ENCODE data around the gene ADAMTSL4. TPM values are rescaled to one million over a fixed set of nuclear protein-coding genes. Genes with fewer than 3 reads are reported as not detected.

The ADAMTSL4 gene
- total and polyA plus RNA-seq, 9 of the 15 experiments (the other 6 are each of a cell fraction or from before 2014, with no cell fraction given) = 12.7 to 212 (median 35.6) TPM

DNA sequence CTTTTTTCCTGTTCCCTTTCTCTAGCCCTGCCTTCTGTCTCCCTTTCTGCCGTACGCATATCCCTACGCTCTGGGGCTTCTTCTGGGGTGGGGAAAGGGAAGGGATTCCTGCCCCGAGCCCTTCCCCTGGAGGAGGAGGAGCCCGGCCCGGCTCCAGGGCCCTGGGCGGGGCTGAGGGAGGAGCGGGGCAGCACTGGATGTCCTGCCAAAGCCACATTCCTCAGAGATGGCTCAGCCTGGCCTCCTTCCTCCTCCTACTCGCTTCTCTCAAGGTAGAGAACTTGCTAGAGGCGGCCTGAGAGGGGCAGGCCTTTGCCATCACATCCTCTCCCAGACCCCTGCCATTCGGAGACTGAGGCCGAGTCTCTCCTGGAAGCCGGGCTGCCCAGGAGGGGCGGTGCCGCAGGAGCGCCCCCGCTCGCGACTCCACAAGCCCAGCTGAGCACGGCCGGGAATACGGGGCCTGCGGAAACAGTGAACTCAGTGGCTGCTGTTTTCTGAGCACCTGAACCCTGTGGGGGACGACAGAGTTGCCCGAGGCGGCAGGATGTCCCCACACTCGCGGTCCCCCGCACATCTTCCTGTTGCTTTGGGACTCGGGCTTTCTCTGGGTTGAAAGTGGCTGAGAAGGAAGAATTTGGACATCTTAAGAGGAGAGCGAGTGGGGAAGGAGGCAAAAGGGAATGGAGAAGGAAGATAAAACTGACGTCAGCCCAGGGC, 12.2 kb downstream of the ADAMTSL4 start (continued):
- no peak for TF ChIP-seq HNRNPLL (IDR thresholded peaks at IDR 0.05; ENCODE audit: low read depth, low read length, poor library complexity, severe bottlenecking)
- TF ChIP-seq SMARCC2 (IDR thresholded peaks at IDR 0.05; ENCODE audit: low read depth) = no peak
- TF ChIP-seq NELFE (IDR thresholded peaks at IDR 0.05; ENCODE audit: insufficient read depth, insufficient read length) = no peak
- TF ChIP-seq NFE2L1 (tag; IDR thresholded peaks at IDR 0.05; ENCODE audit: borderline replicate concordance, low read depth) = no peak
- TF ChIP-seq, protein P1, sequence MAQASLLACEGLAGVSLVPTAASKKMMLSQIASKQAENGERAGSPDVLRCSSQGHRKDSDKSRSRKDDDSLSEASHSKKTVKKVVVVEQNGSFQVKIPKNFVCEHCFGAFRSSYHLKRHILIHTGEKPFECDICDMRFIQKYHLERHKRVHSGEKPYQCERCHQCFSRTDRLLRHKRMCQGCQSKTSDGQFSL (CRISPR knock-in tag; IDR thresholded peaks at IDR 0.05) = no peak
- TF ChIP-seq, protein P1 (tag; IDR thresholded peaks at IDR 0.05) = no peak
- TF ChIP-seq GABPA (tag; conservative IDR thresholded peaks at IDR 0.05; ENCODE audit: low read depth) = no peak
- no peak for TF ChIP-seq KAT8 (IDR thresholded peaks at IDR 0.05; ENCODE audit: low read depth)
- TF ChIP-seq, protein P2, sequence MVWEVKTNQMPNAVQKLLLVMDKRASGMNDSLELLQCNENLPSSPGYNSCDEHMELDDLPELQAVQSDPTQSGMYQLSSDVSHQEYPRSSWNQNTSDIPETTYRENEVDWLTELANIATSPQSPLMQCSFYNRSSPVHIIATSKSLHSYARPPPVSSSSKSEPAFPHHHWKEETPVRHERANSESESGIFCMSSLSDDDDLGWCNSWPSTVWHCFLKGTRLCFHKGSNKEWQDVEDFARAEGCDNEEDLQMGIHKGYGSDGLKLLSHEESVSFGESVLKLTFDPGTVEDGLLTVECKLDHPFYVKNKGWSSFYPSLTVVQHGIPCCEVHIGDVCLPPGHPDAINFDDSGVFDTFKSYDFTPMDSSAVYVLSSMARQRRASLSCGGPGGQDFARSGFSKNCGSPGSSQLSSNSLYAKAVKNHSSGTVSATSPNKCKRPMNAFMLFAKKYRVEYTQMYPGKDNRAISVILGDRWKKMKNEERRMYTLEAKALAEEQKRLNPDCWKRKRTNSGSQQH (CRISPR knock-in tag; IDR thresholded peaks at IDR 0.05) = no peak
- TF ChIP-seq SETDB1 (IDR thresholded peaks at IDR 0.05; ENCODE audit: low read length) = no peak
- no peak for TF ChIP-seq SAFB (IDR thresholded peaks at IDR 0.05; ENCODE audit: borderline replicate concordance, low read depth, low read length)
- TF ChIP-seq SRSF1 (IDR thresholded peaks at IDR 0.05; ENCODE audit: low read depth, low read length) = no peak
- TF ChIP-seq, protein P3, sequence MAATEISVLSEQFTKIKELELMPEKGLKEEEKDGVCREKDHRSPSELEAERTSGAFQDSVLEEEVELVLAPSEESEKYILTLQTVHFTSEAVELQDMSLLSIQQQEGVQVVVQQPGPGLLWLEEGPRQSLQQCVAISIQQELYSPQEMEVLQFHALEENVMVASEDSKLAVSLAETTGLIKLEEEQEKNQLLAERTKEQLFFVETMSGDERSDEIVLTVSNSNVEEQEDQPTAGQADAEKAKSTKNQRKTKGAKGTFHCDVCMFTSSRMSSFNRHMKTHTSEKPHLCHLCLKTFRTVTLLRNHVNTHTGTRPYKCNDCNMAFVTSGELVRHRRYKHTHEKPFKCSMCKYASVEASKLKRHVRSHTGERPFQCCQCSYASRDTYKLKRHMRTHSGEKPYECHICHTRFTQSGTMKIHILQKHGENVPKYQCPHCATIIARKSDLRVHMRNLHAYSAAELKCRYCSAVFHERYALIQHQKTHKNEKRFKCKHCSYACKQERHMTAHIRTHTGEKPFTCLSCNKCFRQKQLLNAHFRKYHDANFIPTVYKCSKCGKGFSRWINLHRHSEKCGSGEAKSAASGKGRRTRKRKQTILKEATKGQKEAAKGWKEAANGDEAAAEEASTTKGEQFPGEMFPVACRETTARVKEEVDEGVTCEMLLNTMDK (IDR thresholded peaks at IDR 0.05; ENCODE audit: borderline replicate concordance, insufficient read depth, low read depth, low read length, poor library complexity, severe bottlenecking) = no peak
- 0 out of 4 replicates have a peak, but pooled peaks of 1 of the 2 experiments have one; percentile 25 for TF ChIP-seq SIN3A (IDR thresholded peaks at IDR 0.05; ENCODE audit: borderline replicate concordance in 2 of 2, control insufficient read depth in 1 of 2, low read depth in 2 of 2, low read length in 2 of 2)
- TF ChIP-seq HMGN3 (IDR thresholded peaks at IDR 0.05; ENCODE audit: borderline replicate concordance, extremely low read depth, insufficient read length, low read depth, low read length) = peak; percentile 72
- TF ChIP-seq, protein P4, sequence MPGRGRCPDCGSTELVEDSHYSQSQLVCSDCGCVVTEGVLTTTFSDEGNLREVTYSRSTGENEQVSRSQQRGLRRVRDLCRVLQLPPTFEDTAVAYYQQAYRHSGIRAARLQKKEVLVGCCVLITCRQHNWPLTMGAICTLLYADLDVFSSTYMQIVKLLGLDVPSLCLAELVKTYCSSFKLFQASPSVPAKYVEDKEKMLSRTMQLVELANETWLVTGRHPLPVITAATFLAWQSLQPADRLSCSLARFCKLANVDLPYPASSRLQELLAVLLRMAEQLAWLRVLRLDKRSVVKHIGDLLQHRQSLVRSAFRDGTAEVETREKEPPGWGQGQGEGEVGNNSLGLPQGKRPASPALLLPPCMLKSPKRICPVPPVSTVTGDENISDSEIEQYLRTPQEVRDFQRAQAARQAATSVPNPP (IDR thresholded peaks at IDR 0.05; ENCODE audit: borderline replicate concordance, insufficient read depth, insufficient read length) = no peak
- no peak for TF ChIP-seq PHB2 (IDR thresholded peaks at IDR 0.05; ENCODE audit: low read depth)
- TF ChIP-seq SNRNP70 (optimal IDR thresholded peaks at IDR 0.05; ENCODE audit: low read depth, low read length) = no peak

Data from K562 (cell line).